Activated naive CD4-positive, alpha-beta T cell (primary cell): ENCODE measurements around the gene GMIP.
A peak's percentile ranks its signal among the peaks of the same experiment; 100 is the strongest.

Source experiments
- DNase-seq, 4 experiments: peaks; one replicate each; lab custom pipeline; 2025; lab: John Stamatoyannopoulos, UW

Gene GMIP

DNA sequence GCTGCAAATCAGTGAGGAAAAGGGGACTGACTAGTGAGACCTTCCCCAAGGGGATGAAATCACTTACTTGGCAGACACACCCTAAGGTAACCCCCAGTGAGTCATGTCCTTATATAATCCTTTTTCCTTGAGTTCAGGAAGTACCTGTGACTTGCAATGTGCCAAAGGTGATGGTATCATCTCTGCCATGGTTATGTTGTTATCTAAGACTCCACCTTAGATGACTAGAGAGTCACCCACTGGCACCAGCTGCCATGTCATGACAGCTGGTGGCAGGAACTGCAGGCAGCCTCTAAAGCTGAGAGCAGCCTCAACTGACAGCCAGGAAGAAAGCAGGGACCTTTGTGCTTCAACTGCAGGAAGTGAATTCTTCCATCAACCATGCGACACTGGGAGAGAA, 37.4 kb downstream of the GMIP start:
- peak in 1 of 4 experiments; percentile 24 for DNase-seq

GRCh38 chr19:19602713-19603324, 40.6 kb downstream of the GMIP start:
- no peak for DNase-seq

DNA sequence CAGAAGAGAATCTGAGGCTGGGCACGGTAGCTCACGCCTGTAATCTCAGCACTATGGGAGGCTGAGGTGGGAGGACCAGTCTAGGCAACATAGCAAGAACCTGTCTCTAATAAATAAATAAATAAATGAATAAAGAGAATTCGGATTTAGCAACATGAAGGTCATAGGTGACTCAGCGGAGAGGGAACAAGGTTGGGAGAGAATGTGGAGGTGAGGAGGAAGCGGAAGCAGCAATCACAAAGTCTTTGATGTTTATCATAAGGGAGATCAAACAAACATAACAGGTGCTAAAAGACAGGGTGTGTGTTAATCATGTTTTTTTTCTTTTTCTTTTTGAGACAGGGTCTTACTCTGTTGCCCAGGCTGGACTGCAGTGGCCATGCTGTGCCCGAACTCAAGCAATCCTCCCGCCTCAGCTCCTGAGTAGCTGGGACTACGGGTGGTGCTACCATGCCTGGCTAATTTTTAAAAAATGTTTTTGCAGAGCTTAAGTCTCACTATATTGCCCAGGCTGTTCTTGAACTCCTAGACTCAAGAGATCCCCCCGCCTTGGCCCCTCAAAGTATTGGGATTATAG, 41.2 kb downstream of the GMIP start:
- no peak for DNase-seq

GRCh38 chr19:19600793-19601330, 42.6 kb downstream of the GMIP start:
- DNase-seq = no peak

GRCh38 chr19:19598728-19599451, 44.6 kb downstream of the GMIP start:
- DNase-seq = peak in 1 of 4 experiments; percentile 45

DNA sequence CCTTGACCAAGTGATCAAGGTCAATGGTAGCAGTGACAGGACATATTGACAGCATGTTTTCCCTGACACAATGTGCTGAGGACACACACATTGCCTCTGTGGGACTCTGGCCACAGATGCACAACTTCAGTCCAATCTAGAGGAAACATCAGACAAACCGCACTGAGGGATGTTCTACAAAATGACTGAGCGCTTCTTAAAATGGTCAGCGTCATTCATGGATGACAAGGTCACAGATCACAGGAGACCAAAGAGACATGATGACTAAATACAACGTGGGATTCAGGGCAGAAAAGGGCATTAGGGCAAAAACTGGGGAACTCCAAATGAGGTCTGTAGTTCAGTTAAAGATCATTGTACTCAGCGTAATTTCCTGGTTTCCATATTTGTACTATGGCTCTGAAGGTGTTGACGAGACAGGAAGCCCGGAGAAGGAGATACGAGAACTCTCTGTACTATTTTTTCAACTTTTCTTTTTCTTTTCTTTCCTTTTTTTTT, 45.6 kb downstream of the GMIP start:
- peak in 1 of 4 experiments; percentile 12 for DNase-seq

DNA sequence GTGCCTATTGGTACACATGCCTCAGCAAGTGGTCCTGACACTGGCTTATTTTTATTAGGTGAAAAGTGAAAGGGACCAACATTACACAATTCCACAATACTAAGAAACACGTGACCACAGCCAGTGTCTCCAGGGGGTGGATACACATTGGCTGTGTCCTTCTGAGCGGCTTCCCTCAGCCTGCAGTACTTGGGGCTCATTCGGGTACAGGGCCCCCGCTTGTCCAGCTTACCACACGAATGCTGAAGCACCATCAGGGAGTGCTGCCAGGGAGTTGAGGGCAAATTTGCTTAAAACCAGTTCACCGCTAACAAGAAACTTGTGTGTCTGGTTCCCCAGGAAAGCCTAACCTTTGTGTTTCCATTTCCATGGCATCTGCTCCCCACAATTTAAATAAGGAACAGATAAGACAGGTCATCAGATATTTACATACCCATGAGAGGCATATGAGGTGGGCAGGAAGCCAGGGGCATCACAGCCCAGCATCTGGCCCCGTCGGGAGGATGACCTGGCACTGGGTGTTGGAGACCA, 48.2 kb downstream of the GMIP start:
- no peak for DNase-seq

DNA sequence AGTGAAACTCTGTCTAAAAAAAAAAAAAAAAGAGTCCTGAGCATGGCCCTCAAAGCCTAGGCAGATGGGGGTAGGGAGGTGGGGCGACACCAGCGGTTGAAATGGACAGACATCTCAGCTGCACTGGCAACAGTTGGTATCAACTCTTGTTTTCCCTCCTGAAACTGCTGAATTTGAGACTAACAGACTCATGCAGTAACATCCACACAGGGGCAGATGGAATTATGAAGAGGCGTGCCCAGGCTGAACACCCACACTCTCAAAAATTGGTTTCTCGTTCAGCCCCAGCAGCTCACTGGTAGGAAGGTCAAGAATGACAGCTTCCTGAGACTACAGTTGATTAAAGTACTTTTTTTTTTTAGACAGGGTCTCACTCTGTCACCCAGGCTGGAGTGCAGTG, 49.1 kb downstream of the GMIP start:
- no peak for DNase-seq

DNA sequence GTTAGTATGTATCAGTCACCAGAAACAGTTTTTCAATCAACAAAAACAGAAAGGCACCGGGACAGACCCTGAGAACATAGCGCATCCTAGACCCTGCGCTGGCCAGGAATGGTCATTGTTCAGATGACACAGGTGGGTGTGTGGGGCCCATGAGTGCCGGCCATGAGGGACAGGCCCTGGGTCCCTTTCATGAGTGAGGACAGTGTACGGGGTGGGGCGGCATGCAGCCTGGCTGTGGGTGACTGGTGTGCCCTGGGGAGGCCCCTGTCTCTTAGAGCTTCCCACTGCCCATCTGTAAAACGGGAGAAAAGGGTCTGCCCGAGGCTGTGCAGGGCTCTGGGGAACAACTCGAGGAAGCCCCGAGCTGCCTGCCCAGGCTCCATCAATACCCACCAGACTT, 50.8 kb downstream of the GMIP start:
- DNase-seq = no peak

GRCh38 chr19:19591133-19591825, 52.2 kb downstream of the GMIP start:
- no peak for DNase-seq

DNA sequence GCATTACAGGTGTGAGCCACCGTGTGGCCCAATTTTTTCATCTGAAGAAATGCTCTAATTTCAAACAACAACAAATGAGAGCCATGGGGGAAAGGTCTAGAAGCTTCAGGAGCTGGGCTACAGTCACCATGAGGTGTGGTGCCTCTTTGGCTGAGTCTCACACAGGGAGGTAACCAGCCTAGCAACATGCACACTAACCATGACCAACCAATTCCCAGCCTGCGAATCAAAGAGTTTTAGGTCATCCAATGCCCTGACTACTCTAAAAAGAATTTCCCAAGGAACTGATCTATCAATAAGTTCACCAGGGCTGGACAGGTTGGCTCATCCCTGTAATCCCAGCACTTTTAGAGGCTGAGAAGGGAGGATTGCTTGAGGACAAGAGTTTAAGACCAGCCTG, 54.9 kb downstream of the GMIP start:
- no peak for DNase-seq

- no peak for DNase-seq
These were observed 55.7 kb downstream of the GMIP start for GRCh38 chr19:19587771-19588170.

- no peak for DNase-seq
These were observed 59.1 kb downstream of the GMIP start for GRCh38 chr19:19584356-19584755.

- no peak for DNase-seq
These were observed 61.0 kb downstream of the GMIP start for GRCh38 chr19:19582471-19582870.

- DNase-seq = no peak
These were observed 62.1 kb downstream of the GMIP start for GRCh38 chr19:19581391-19581790.

- DNase-seq = no peak
These were observed 63.0 kb downstream of the GMIP start for GRCh38 chr19:19580418-19580817.

DNA sequence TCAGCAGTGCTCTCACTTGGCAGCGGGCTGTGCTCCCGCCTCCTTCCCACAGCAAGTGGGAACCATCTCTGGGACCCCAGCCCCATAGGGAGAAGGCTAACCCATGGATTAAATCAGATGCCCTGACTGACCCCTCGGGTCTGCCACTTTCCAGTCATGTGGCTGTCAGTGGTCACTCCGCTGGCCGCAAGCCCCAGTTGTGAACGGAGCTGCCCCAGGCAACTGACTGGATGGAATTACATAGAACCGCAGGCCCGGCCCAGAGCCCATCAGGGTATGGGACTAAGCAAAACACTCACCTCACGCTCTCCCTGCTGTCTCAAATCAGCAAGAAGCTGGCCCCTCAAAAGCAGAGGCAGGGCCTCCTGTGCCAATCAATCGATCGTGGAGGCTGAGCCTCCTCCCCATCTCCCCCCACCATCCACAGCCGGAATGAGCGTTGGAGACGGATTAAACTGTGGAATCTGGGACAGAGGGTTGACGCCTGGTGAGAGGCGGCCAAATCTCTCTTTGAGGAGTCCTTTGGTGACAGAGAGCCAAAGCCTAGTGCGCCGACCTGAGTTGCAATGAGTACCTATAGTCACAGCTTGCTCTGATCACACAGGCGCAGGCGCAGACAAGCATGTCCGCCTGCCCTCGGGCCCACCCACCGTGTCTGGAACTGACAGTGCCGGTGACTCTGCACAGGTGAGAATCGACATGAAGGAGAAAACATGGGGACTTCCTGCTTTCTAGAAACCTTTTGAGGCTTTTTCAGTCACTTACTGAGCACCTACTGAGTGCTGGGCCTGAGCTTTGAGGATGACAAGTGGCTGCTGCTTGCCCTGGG, 63.7 kb downstream of the GMIP start:
- no peak for DNase-seq
